BLaER1 treated with 17β-estradiol and CSF1 and Interleukin-3, amounts not matched to agents 10 nM and 100 nM (cell line): ENCODE measurements around the gene ENOX1.
A peak's percentile ranks its signal among the peaks of the same experiment; 100 is the strongest.

Experiments used
- H3K27ac ChIP-seq, 11 experiments: shearing (Covaris generic); formaldehyde crosslinking; 2 replicates each; pipeline ENCODE4 v1.8.1; 2022
- H3K27me3 ChIP-seq, 11 experiments: shearing (Covaris generic); formaldehyde crosslinking; 2 replicates each; pipeline ENCODE4 v1.8.1; 2022
- H3K36me3 ChIP-seq, 11 experiments: shearing (Covaris generic); formaldehyde crosslinking; 2 replicates each; pipeline ENCODE4 v1.8.1; 2022
- H3K4me1 ChIP-seq, 10 experiments: shearing (Covaris generic); formaldehyde crosslinking; 2 replicates each; pipeline ENCODE4 v1.8.1; 2022
- H3K4me2 ChIP-seq, 11 experiments: shearing (Covaris generic); formaldehyde crosslinking; 2 replicates each; pipeline ENCODE4 v1.8.1; 2022
- H3K4me3 ChIP-seq, 10 experiments: shearing (Covaris generic); formaldehyde crosslinking; 2 replicates each; pipeline ENCODE4 v1.8.1; 2022
- H3K9ac ChIP-seq, 11 experiments: shearing (Covaris generic); formaldehyde crosslinking; 2 replicates each; pipeline ENCODE4 v1.8.1; 2022
- H3K9me3 ChIP-seq, 11 experiments: shearing (Covaris generic); formaldehyde crosslinking; replicated peaks in 1 of 11; 2 replicates each; pipeline ENCODE4 v1.8.1; 2022
- H4K20me1 ChIP-seq, 11 experiments: shearing (Covaris generic); formaldehyde crosslinking; 2 replicates each; pipeline ENCODE4 v1.8.1; 2022
- Cebpa-rat ChIP-seq, 11 experiments: shearing (Covaris generic); IDR thresholded peaks; 2 replicates each; pipeline ENCODE4 v1.8.1; 2022

The ENOX1 gene

DNA sequence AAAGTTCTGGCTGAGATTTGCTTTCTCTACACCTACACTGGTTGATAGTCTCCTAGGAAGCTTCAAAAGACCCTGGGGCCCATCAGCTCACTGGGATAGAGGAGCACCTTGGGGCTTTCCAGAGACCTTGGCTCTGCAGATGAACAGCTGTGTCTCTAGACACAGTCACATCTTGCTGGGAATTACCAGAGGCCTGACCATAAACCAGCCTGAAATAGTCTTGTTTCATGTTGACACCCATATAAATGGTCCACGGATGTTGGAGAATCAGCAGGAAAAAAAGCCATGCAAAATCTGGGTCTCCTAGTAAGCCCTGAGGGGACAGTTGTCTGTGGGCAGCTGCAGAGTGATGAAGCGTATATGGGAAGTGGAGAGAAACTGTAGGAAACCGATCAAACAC is 555.8 kb downstream of the ENOX1 start:
- Histone ChIP-seq H3K36me3 (no peaks in the 10 kb centered on the region), H3K9ac (no peak overlapping the region), H4K20me1 (no peaks in the 10 kb centered on the region), H3K27ac (no peak overlapping the region), H3K9me3 (peaks cover 0 to 8% (median 0%) of the 10 kb centered on the region in 11 experiments; a peak in 2 of 22 replicates), H3K4me3 (no peak overlapping the region), H3K4me1 (peaks cover 4 to 34% (median 26%) of the 10 kb centered on the region in 10 experiments; a peak in 17 of 20 replicates), H3K4me2 (peak overlapping the region in 9 of 11 experiments; percentile 39 to 91 (median 73); a peak in 18 of 22 replicates), H3K27me3 (no peaks in the 10 kb centered on the region)
- no peak for TF ChIP-seq Cebpa-rat (IDR thresholded peaks at IDR 0.05)

DNA sequence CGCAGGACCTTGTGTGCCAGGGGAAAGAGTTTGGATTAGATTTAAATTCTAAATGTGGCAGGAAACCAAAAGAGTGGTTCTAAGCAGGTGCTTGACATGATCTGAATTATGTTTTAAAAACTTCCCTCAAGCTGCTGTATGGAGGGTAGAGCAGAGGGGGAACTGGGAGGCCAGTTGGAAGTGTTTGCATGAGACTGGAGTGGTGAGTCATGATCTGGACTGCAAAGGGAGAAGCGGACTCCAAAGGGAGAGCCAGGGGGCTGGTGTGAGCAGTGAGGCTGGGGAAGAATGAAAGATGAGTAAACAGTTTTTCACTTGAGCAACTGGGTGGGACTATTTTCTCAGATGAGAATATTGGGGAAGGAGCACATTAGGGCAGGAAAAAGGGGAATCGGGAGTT is 557.3 kb downstream of the ENOX1 start:
- no peaks in the 10 kb centered on the region for H3K27me3 ChIP-seq
- H3K4me2 ChIP-seq, result peak overlapping the region in 3 of 11 experiments; percentile 20 to 91 (median 76); a peak in 3 of 22 replicates
- TF ChIP-seq Cebpa-rat (IDR thresholded peaks at IDR 0.05), result no peak
- no peak overlapping the region for H3K27ac ChIP-seq
- peaks cover 0 to 8% (median 0%) of the 10 kb centered on the region in 11 experiments; a peak in 2 of 22 replicates for H3K9me3 ChIP-seq
- H3K4me3 ChIP-seq, result no peak overlapping the region
- H4K20me1 ChIP-seq, result no peaks in the 10 kb centered on the region
- peaks cover 4 to 34% (median 26%) of the 10 kb centered on the region in 10 experiments; a peak in 17 of 20 replicates for H3K4me1 ChIP-seq
- no peak overlapping the region for H3K9ac ChIP-seq
- no peaks in the 10 kb centered on the region for H3K36me3 ChIP-seq

DNA sequence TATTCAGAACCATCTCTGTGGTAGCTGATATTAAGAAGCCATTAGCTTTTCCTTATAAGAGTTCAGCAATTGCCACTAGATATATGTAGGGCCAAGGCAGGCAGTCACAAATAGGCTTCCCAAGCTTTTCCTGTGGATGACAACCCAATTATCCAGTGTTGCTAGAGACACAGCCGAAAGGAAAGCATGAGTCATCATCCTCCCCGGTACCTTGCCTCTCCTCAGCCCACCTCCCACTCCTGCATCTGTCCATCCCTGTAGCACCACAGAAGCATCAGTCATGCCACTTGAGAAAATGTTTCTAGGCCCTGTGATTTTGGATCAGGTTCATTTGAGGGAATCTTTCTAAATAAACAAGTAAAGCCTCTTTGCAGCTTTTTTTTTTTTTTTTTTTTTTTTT is 559.1 kb downstream of the ENOX1 start:
- H3K27me3 ChIP-seq, result no peaks in the 10 kb centered on the region
- H3K36me3 ChIP-seq, result no peaks in the 10 kb centered on the region
- peaks cover 0 to 8% (median 0%) of the 10 kb centered on the region in 11 experiments; a peak in 2 of 22 replicates for H3K9me3 ChIP-seq
- H3K4me2 ChIP-seq, result no peak overlapping the region
- H3K27ac ChIP-seq, result no peak overlapping the region
- H4K20me1 ChIP-seq, result no peaks in the 10 kb centered on the region
- H3K9ac ChIP-seq, result no peak overlapping the region
- peaks cover 4 to 30% (median 25%) of the 10 kb centered on the region in 10 experiments; a peak in 17 of 20 replicates for H3K4me1 ChIP-seq
- TF ChIP-seq Cebpa-rat (IDR thresholded peaks at IDR 0.05), result no peak
- H3K4me3 ChIP-seq, result no peak overlapping the region

DNA sequence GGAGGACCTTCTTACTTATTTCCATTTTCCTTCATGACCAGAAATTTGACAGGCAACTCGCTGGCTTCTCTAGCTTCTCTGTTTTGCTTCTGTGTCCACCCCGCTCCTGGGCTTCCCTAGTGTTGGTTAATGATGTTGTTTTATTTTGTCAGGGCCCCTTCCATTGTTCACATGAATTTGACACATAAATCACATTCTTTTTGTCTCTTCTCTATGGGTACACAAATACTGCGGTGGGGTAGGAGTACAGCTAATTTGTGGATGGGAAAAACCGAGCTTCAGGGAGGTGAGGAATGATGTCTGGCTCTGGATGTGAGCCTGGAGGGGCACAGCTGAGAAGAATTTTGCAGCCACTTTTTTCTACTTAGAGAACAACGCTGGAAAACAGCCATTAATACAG is 563.6 kb downstream of the ENOX1 start:
- H3K4me2 ChIP-seq, result no peak overlapping the region
- H3K4me1 ChIP-seq, result no peaks in the 10 kb centered on the region
- H3K9ac ChIP-seq, result no peak overlapping the region
- no peak for TF ChIP-seq Cebpa-rat (IDR thresholded peaks at IDR 0.05)
- no peaks in the 10 kb centered on the region for H4K20me1 ChIP-seq
- no peak overlapping the region for H3K4me3 ChIP-seq
- H3K36me3 ChIP-seq, result no peaks in the 10 kb centered on the region
- H3K27ac ChIP-seq, result no peak overlapping the region
- no peaks in the 10 kb centered on the region for H3K27me3 ChIP-seq
- no peaks in the 10 kb centered on the region for H3K9me3 ChIP-seq

DNA sequence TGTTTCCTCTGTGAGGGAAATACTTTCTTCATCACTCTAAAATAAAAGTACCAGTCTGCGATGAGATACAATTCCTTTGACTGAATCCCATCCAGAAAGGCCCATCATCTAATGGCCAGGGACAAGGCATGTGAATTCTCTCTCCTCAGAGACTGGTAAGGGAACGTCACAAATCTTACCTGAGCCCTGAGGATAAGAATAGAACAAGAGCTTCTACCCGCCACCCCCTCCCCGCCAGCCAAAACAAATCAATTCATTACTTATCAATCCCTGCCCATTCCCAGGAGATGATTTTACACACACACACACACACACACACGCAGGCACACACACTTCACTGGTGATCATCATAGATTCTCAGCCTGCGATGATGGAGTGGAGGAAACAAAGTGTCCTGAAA is 564.7 kb downstream of the ENOX1 start:
- Histone ChIP-seq H3K4me1 (no peaks in the 10 kb centered on the region), H3K4me2 (no peak overlapping the region), H3K36me3 (no peaks in the 10 kb centered on the region), H3K27ac (no peak overlapping the region), H3K9ac (no peak overlapping the region), H3K4me3 (no peak overlapping the region), H3K9me3 (no peaks in the 10 kb centered on the region), H3K27me3 (no peaks in the 10 kb centered on the region), H4K20me1 (no peaks in the 10 kb centered on the region)
- no peak for TF ChIP-seq Cebpa-rat (IDR thresholded peaks at IDR 0.05)

DNA sequence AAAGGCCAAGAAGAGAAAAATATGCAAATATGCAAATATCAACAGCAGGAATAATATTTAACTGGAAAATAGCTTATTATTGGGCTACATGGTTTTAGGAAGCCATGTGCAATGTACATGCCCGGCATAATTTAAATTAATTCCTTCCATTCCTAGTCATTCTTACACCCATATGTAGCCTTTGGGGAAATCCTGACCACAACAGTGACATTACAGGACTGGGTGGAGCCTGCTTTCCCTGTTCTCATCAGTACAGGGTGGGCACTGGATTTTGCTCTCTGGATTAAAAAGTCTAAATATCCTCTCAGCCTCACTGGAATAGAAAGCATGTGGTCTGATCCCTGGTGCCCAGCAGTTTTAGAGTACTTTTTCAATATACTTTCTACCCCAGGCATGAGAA is 565.2 kb downstream of the ENOX1 start:
- no peak overlapping the region for H3K4me3 ChIP-seq
- no peaks in the 10 kb centered on the region for H3K9me3 ChIP-seq
- no peaks in the 10 kb centered on the region for H3K4me1 ChIP-seq

DNA sequence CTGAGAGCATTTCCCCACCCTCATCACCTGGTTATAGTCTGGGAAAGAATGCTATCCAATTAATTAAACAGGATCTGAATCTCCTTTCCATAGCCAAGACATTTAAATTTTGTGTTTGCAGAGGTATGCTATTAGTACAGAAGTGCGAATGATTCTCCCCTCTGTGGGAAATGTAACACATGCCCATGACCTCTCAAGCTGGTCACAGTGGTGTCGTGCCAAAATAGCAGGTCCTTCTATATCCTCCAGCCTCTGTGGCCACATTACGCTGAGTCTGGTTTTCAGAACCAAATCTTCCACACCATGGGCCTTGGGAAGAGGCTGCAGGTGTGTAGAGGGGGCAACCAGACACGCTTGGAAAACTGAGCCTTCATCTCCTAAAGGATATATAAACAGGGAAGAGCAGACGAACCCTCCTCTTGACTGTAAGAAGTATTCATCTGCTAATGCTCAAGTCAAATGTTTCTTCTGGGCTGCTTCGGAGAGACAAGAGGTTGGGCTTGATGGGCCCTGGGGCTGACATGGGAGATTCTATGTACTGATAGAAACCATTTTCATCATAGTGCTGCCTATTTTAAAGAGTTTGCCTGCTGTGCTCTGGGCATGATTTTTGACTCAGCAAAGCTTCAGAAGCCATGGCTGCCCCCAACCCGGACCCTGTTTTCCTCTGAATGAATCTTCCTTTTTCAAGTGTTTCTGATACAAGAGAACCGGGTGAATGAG is 565.7 kb downstream of the ENOX1 start:
- Histone ChIP-seq H3K4me3 (no peak overlapping the region), H3K9ac (no peak overlapping the region), H3K4me2 (no peak overlapping the region), H3K4me1 (no peaks in the 10 kb centered on the region), H3K36me3 (no peaks in the 10 kb centered on the region), H3K27ac (no peak overlapping the region), H3K9me3 (no peaks in the 10 kb centered on the region), H4K20me1 (no peaks in the 10 kb centered on the region), H3K27me3 (no peaks in the 10 kb centered on the region)
- TF ChIP-seq Cebpa-rat (IDR thresholded peaks at IDR 0.05), result no peak

More for the DNA sequence above, 565.2 kb downstream of the ENOX1 start:
- Histone ChIP-seq H4K20me1 (no peaks in the 10 kb centered on the region), H3K27ac (no peak overlapping the region), H3K9ac (no peak overlapping the region), H3K4me2 (no peak overlapping the region), H3K36me3 (no peaks in the 10 kb centered on the region), H3K27me3 (no peaks in the 10 kb centered on the region)
- TF ChIP-seq Cebpa-rat (IDR thresholded peaks at IDR 0.05), result no peak

DNA sequence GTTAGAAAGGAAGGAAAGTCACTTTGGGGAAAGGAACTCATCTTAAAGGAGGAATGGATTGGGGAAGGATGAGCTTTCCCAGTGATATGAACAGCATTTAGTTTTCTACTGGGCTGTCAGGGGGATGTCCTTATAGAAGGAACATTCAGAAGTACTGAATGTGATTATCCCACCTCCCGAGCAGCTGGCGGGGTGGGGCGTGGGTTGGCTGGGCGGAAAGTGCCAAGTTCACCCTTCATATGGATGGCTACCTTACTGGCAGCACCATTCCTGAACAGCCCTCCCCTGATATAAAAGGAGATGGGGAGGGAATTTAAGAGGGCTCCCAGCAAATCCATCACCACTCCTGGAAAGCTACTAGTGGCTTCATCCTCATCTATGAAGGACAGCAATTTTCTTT is 572.6 kb downstream of the ENOX1 start:
- H3K4me1 ChIP-seq, result no peaks in the 10 kb centered on the region
- no peak for TF ChIP-seq Cebpa-rat (IDR thresholded peaks at IDR 0.05)
- H3K36me3 ChIP-seq, result no peaks in the 10 kb centered on the region
- H4K20me1 ChIP-seq, result no peaks in the 10 kb centered on the region
- H3K4me2 ChIP-seq, result no peak overlapping the region
- H3K9me3 ChIP-seq, result no peaks in the 10 kb centered on the region
- no peaks in the 10 kb centered on the region for H3K27me3 ChIP-seq
- no peak overlapping the region for H3K9ac ChIP-seq
- H3K27ac ChIP-seq, result no peak overlapping the region
- no peak overlapping the region for H3K4me3 ChIP-seq

DNA sequence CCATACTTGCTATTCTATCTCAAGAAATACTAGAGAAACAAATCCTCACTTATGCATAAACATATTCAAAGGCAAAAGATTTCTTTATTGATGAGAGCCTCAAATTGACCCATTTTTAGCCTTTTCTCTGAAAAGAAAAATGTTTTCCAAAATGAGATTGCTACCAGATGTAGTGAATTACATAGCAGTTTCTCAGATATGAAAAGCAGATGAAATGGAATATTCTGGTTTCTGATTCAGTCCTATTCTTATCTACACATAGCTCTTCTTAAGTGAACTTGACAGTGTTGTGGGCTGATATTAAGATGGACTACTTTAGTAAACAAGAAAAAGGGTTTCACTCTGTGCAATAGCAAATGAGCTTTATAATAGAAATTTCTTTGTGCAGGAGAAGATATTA is 579.9 kb downstream of the ENOX1 start:
- H4K20me1 ChIP-seq, result no peaks in the 10 kb centered on the region
- no peaks in the 10 kb centered on the region for H3K27me3 ChIP-seq
- no peak for TF ChIP-seq Cebpa-rat (IDR thresholded peaks at IDR 0.05)
- H3K9ac ChIP-seq, result no peak overlapping the region
- no peak overlapping the region for H3K4me2 ChIP-seq
- no peak overlapping the region for H3K4me3 ChIP-seq
- no peak overlapping the region for H3K27ac ChIP-seq
- peaks cover 14 to 21% (median 18%) of the 10 kb centered on the region in 11 experiments for H3K9me3 ChIP-seq
- H3K36me3 ChIP-seq, result no peaks in the 10 kb centered on the region
- H3K4me1 ChIP-seq, result no peaks in the 10 kb centered on the region

DNA sequence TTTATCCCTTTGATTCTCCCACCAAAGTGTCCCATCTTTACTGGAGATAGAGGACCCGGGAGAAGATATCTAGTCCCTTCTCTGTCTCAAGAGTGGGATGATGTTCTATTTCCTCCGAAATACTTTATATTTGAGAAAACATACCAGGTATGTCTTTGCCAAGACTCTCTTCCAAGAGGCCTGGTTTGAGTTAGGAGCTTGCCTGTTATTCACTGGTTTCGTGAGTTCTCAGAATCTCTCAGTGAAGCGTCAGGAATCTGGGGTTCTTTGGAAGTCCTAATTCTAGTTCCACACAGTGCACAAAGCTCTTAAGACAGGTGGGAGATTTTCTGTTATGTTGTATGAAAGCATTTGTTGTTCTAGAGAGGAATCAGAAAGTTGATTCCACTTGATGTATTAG is 581.4 kb downstream of the ENOX1 start:
- Histone ChIP-seq H3K4me2 (no peak overlapping the region), H3K4me3 (no peak overlapping the region), H3K9me3 (peaks cover 14 to 25% (median 22%) of the 10 kb centered on the region in 11 experiments), H3K36me3 (no peaks in the 10 kb centered on the region), H3K27me3 (no peaks in the 10 kb centered on the region), H3K4me1 (no peaks in the 10 kb centered on the region), H4K20me1 (no peaks in the 10 kb centered on the region), H3K27ac (no peak overlapping the region), H3K9ac (no peak overlapping the region)
- no peak for TF ChIP-seq Cebpa-rat (IDR thresholded peaks at IDR 0.05)
